Mammary epithelial cell (primary cell): ENCODE results near the gene TNFSF13.

Source experiments
- EZH2 ChIP-seq: IDR thresholded peaks from 2 replicates; pipeline ENCODE4 v1.6.1; 2012; ENCODE audit warnings: low read length, inconsistent platforms, borderline replicate concordance
- TF ChIP-seq, protein P1 (sequence below), 2 donors: IDR thresholded peaks in 1 of 2; conservative IDR thresholded peaks in 1 of 2; 2 replicates each; pipeline ENCODE4 v1.5.1; 2011 to 2012; ENCODE audit warnings: inconsistent platforms in 2 of 2, low read length in 2 of 2, mild to moderate bottlenecking in 2 of 2, control low read depth in 1 of 2, low read depth in 1 of 2; ENCODE audit not compliant: insufficient read depth in 1 of 2; ENCODE audit errors: extremely low read depth in 1 of 2

- TF ChIP-seq, protein P1, sequence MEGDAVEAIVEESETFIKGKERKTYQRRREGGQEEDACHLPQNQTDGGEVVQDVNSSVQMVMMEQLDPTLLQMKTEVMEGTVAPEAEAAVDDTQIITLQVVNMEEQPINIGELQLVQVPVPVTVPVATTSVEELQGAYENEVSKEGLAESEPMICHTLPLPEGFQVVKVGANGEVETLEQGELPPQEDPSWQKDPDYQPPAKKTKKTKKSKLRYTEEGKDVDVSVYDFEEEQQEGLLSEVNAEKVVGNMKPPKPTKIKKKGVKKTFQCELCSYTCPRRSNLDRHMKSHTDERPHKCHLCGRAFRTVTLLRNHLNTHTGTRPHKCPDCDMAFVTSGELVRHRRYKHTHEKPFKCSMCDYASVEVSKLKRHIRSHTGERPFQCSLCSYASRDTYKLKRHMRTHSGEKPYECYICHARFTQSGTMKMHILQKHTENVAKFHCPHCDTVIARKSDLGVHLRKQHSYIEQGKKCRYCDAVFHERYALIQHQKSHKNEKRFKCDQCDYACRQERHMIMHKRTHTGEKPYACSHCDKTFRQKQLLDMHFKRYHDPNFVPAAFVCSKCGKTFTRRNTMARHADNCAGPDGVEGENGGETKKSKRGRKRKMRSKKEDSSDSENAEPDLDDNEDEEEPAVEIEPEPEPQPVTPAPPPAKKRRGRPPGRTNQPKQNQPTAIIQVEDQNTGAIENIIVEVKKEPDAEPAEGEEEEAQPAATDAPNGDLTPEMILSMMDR (conservative IDR thresholded peaks at IDR 0.05 in 1 of 2, IDR thresholded peaks at IDR 0.05 in 1 of 2; ENCODE audit: extremely low read depth in 1 of 2, insufficient read depth in 1 of 2, low read depth in 1 of 2, low read length in 2 of 2) = no peak
- TF ChIP-seq EZH2 = no peak
These were observed 13.7 kb downstream of the TNFSF13 start for GRCh38 chr17:7572338-7572587.
